Stimulated activated naive B cell treated with anti-CD40 and anti-IgM and Interleukin-4, amounts not matched to agents 10 μg/mL and 1 μg/mL and 100 μg/mL, for 72 hours (primary cell): Measurements from ENCODE around the gene SDK1.

Experiments used
- ATAC-seq, 2 donors: fragments of 150-1000 bp; cut with Tn5 transposase; replicated peaks; 2 replicates each; pipeline ENCODE4 v1.10.0; 2021; ENCODE audit warnings: moderate library complexity in 1 of 2
- DNase-seq: peaks from one replicate; pipeline ENCODE4 v3.0.0; 2021
- H3K27ac Mint-ChIP-seq: one replicate; pipeline ENCODE4 v1.8.0; 2022; ENCODE audit warnings: mild to moderate bottlenecking, mixed read lengths
- H3K27me3 Mint-ChIP-seq, 2 donors: one replicate each; pipeline ENCODE4 v1.8.0; 2022; ENCODE audit warnings: mixed read lengths in 2 of 2
- H3K36me3 Mint-ChIP-seq, 2 donors: one replicate each; pipeline ENCODE4 v1.8.0; 2022; ENCODE audit warnings: mixed read lengths in 2 of 2, mild to moderate bottlenecking in 1 of 2
- H3K4me1 Mint-ChIP-seq, 2 donors: one replicate each; pipeline ENCODE4 v1.8.0; 2022; ENCODE audit warnings: mixed read lengths in 2 of 2, mild to moderate bottlenecking in 1 of 2
- H3K4me3 Mint-ChIP-seq, 2 donors: one replicate each; pipeline ENCODE4 v1.8.0; 2022; ENCODE audit warnings: mild to moderate bottlenecking in 2 of 2, mixed read lengths in 2 of 2, moderate library complexity in 1 of 2
- H3K9me3 Mint-ChIP-seq, 2 donors: one replicate each; pipeline ENCODE4 v1.8.0; 2022; ENCODE audit warnings: mixed read lengths in 2 of 2, mild to moderate bottlenecking in 1 of 2

The SDK1 gene

DNA sequence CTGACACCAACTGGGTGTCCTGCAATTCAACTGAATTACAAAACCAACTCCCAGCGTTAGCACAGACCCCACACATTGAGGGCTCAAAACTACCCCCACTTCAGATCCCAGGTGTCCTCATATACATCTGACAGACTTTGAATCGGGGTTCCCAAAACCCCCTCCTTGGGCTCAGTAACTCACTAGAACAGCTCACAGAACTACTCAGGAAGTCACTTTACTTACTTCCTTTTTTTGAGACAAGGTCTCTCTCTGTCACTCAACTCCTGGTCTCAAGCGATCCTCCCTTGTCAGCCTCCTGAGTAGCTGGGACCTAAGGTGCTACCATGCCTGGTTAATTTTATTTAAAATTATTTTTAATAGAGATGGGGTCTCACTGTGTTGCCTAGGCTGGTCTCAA is 456.0 kb downstream of the SDK1 start:
- H3K9me3 Mint-ChIP-seq = peaks cover 0 to 3% of the 10 kb centered on the region in 2 donors
- ATAC-seq (peak; percentile 65 to 70), DNase-seq (no peak)
- H3K4me3 Mint-ChIP-seq = no peak overlapping the region
- no peaks in the 10 kb centered on the region for H3K36me3 Mint-ChIP-seq
- H3K27ac Mint-ChIP-seq = no peak overlapping the region
- peaks cover 4 to 5% of the 10 kb centered on the region in 2 donors for H3K4me1 Mint-ChIP-seq
- peaks cover 15% of the 10 kb centered on the region in 2 donors for H3K27me3 Mint-ChIP-seq

DNA sequence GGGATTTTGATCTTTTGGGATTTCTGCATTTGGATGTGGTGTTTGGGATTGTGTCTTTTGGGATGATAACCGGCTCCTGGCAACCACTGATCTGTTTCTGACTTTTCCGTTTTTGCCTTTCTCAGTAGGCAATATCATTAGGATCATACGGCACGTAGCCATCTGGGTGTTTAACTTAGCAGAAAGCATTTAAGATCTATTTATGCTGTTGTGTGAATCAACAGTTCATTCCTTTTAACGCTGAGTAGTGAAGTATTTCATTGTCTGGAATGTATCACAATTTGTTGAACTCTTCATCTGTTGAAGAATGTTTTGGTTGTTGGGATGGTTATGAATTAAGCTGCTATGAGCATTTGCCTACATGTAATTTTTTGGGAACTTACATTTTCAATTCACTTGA is 459.6 kb downstream of the SDK1 start:
- ATAC-seq = no peak
- no peaks in the 10 kb centered on the region for H3K36me3 Mint-ChIP-seq
- no peak for DNase-seq
- H3K27ac Mint-ChIP-seq = no peak overlapping the region
- H3K9me3 Mint-ChIP-seq = peaks cover 0 to 3% of the 10 kb centered on the region in 2 donors
- H3K4me1 Mint-ChIP-seq = peaks cover 5 to 6% of the 10 kb centered on the region in 2 donors
- peaks cover 10 to 15% of the 10 kb centered on the region in 2 donors for H3K27me3 Mint-ChIP-seq
- no peak overlapping the region for H3K4me3 Mint-ChIP-seq

DNA sequence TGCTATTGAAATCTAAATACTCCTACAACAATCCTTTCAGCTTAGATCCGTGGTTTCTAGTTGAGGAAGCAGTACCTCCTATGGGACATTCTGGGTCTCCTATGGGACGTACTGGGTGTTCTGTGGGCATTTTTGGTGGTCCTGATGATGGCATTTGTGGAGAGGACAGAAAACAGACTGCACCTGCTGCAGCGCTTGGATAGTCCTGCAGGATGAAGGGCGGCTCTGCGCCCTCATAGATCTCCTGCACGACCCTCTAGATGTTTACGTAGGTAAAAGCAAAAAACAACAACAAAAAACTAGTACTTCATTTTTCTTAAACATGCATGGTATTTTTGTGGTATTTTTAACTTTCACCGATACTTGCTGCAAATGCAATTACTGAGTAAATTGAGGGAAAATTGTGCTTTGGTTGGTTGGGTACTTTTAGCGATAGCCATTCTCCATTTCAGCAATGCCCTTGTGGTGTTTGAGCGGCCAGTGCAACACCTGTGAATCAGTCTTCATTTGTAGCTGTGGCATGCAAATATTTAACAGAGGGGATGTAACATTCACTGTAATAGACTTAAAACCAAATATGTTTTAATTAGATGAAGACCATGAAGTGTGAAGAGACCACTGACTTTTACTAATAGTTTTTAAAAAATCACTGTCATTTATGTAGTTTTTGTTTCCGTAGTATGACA is 461.2 kb downstream of the SDK1 start:
- H3K4me1 Mint-ChIP-seq = peaks cover 0 to 3% of the 10 kb centered on the region in 2 donors
- H3K36me3 Mint-ChIP-seq = no peaks in the 10 kb centered on the region
- H3K4me3 Mint-ChIP-seq = no peak overlapping the region
- H3K27me3 Mint-ChIP-seq = peaks cover 11 to 20% of the 10 kb centered on the region in 2 donors
- H3K9me3 Mint-ChIP-seq = peaks cover 0 to 2% of the 10 kb centered on the region in 2 donors
- ATAC-seq = peak; percentile 66 to 75
- no peak overlapping the region for H3K27ac Mint-ChIP-seq
- DNase-seq = peak; percentile 13

DNA sequence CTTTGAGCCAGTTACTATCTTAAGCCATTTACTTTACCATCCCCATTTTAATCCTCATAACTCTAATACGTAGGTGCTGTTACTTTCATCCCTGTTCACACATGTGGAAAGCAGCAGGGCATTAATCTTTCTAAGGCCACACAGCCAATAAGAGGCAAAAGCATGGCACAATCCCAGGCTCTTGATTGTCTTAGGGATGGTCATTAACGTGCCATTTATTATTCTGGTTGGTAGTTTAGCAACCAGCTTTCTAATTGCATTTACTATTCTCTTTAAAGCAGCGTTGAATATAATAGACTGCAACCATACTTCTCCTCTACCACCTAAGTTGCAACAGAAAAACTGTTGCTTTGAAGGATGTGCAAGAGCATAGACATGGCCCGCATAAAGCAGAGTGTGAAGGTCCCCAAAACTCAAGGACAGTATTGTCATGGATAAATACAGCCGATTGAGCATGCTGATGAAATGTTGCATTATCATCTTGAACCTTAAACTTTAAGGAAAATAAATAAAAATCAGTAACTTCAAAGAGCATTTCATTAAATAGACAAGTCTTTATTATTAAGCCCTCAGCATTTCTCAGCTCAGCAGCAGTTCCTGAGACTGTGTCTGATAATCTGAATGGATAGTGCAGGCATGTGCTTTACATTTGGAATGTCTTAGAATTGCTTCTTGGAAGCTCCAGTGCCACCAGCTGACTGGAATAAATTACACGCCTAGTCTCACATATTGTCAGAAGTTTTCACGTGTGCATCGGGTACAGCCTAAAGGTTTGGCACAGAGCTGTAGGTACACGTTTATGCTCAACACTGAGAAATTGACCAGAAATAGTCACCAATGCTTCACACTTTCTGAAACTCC is 467.1 kb downstream of the SDK1 start:
- Mint-ChIP-seq H3K27ac (no peak overlapping the region), H3K4me1 (no peaks in the 10 kb centered on the region), H3K9me3 (peaks cover 2 to 3% of the 10 kb centered on the region in 2 donors), H3K36me3 (peaks cover 0 to 2% of the 10 kb centered on the region in 2 donors), H3K27me3 (peaks cover 18 to 28% of the 10 kb centered on the region in 2 donors), H3K4me3 (no peak overlapping the region)
- DNase-seq (no peak), ATAC-seq (no peak)

DNA sequence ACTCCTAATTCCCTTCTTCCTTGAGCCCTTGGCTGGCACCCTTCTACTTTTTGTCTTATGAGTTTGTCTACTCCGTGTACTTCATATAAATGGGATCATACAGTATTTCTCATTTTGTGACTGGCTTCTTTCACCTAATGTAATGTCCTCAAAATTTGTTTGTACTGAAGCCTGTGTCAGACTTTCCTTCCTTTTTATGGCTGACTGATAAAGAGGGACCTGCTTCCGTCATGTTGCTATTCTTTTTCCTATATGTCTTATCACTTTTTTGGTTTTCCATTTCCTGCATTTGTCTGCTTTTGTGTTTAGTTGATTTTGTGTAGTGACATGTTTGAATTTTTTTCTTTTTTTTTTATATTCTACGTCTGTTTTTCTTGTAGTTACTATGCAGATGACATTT is 470.9 kb downstream of the SDK1 start:
- H3K4me1 Mint-ChIP-seq = no peaks in the 10 kb centered on the region
- ATAC-seq (no peak), DNase-seq (no peak)
- H3K9me3 Mint-ChIP-seq = peaks cover 4 to 5% of the 10 kb centered on the region in 2 donors
- peaks cover 8 to 27% of the 10 kb centered on the region in 2 donors for H3K27me3 Mint-ChIP-seq
- H3K36me3 Mint-ChIP-seq = peaks cover 0 to 6% of the 10 kb centered on the region in 2 donors
- H3K27ac Mint-ChIP-seq = no peak overlapping the region
- H3K4me3 Mint-ChIP-seq = no peak overlapping the region

DNA sequence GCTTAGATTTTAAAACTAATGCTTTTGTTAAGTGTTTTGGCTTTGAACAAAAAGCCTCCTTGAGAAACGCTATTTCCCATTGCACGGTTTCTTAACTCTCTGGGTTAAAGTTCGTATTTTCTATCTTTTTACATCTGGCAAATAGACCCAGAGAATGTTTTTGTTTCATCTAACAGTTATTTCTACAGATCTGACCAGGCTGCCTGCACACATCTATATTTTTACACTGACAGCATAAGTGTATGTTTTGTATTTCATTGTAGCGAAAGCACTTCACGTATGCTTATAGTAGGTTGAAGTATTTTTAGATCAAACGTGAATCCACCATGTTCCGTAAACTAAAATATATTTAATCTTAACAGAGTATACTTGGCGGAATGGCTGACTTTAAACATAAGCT is 477.3 kb downstream of the SDK1 start:
- ATAC-seq = no peak
- H3K9me3 Mint-ChIP-seq = peaks cover 10 to 11% of the 10 kb centered on the region in 2 donors
- no peak for DNase-seq
- H3K4me3 Mint-ChIP-seq = no peak overlapping the region
- peaks cover 5 to 8% of the 10 kb centered on the region in 2 donors for H3K27me3 Mint-ChIP-seq
- H3K27ac Mint-ChIP-seq = no peak overlapping the region
- peaks cover 0 to 6% of the 10 kb centered on the region in 2 donors for H3K36me3 Mint-ChIP-seq
- no peaks in the 10 kb centered on the region for H3K4me1 Mint-ChIP-seq

DNA sequence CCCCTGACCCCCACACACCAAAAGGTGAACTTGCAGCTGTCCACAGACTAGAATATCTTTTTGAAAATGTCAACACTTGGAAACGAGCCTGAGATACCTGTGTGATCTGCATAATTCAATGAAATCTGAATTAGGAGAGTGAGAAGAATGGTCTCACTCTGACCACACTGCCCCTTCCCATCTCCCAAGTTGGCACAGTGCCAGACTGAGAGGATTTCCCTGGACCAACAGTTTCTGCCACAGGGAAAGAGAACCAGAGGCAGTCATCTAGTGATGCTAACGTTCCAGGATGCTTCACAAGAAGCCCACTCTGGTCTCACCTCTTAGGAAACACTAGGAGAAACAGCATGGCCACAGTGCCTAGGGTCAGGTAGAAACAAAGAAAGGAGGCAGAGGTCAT is 479.0 kb downstream of the SDK1 start:
- Mint-ChIP-seq H3K9me3 (peaks cover 10 to 12% of the 10 kb centered on the region in 2 donors), H3K4me1 (no peaks in the 10 kb centered on the region), H3K27me3 (peaks cover 9 to 11% of the 10 kb centered on the region in 2 donors), H3K36me3 (peaks cover 0 to 3% of the 10 kb centered on the region in 2 donors), H3K4me3 (no peak overlapping the region), H3K27ac (no peak overlapping the region)
- DNase-seq = no peak
- ATAC-seq = no peak

DNA sequence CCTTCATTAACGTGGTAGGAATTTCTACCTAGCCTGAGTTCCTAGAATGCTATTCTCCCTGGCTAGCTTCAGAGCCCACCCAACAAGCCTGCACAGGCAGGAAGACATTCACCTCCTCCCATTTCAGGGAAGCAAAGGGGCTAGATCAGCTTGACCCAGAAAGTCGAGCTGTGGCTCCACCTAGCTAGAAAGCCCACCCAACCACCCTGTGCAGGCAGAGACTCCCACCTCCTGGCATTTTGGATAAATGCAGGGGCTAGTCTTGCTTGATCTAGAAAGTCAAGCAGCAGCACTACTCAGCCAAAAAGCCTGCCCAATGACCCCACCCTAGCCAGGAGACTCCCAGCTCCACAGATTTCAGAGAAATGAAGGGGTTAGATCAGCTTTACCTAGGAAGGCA is 479.5 kb downstream of the SDK1 start:
- peaks cover 10 to 12% of the 10 kb centered on the region in 2 donors for H3K9me3 Mint-ChIP-seq
- H3K4me3 Mint-ChIP-seq = no peak overlapping the region
- DNase-seq = no peak
- no peak overlapping the region for H3K27ac Mint-ChIP-seq
- ATAC-seq = no peak
- H3K27me3 Mint-ChIP-seq = peaks cover 11% of the 10 kb centered on the region in 2 donors
- peaks cover 0 to 3% of the 10 kb centered on the region in 2 donors for H3K36me3 Mint-ChIP-seq
- no peaks in the 10 kb centered on the region for H3K4me1 Mint-ChIP-seq

DNA sequence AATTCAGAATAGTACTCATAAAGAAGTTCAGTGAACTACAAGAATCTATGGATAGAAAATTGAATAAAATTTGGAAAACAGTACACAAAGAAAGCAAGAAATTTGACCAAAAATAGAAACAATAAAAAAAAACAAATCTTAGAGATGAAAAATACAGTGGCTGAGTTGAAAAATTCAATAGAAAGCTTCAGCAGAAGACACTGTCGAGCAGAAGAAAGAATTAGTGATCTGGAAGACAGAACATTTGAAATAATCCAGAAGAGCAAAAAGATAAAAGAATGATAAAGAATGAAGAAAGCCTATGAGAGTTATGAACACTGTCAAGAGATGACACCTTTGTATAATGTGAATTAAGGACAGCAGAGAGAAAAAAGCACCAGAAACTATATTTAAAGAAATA is 480.6 kb downstream of the SDK1 start:
- Mint-ChIP-seq H3K9me3 (peaks cover 10 to 12% of the 10 kb centered on the region in 2 donors), H3K27me3 (peaks cover 11 to 18% of the 10 kb centered on the region in 2 donors), H3K27ac (no peak overlapping the region)

DNA sequence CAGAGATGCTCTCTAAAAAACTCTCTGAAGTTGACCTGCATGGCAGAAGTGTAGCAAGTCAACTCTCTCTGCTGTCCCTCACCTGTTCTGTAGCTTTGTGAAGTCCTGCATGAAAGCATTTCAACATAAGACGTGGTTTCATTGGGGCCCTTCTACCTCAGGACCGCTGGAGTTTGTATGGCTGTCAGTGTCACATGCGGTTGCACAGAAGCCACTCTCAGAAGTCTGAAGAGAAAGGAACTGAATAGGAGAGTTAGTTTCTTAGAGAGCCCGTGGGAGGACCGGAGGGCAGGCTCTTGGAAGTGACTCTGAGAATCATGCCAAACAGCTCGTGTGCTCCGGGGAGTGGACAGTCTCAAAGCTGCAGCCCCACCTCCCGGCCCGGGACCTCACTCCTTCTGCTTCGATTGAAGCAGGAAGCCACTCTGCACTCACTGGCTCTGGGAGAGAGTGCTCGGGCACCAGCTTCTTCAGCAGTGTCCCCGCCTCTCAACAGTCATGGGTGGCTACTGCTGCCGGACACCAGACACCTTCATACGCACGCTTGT is 486.7 kb downstream of the SDK1 start:
- Mint-ChIP-seq H3K27me3 (peaks cover 40 to 43% of the 10 kb centered on the region in 2 donors), H3K36me3 (no peaks in the 10 kb centered on the region)

More for the DNA sequence above, 480.6 kb downstream of the SDK1 start:
- H3K36me3 Mint-ChIP-seq = peaks cover 0 to 3% of the 10 kb centered on the region in 2 donors
- ATAC-seq (no peak), DNase-seq (no peak)
- no peak overlapping the region for H3K4me3 Mint-ChIP-seq
- no peaks in the 10 kb centered on the region for H3K4me1 Mint-ChIP-seq

DNA sequence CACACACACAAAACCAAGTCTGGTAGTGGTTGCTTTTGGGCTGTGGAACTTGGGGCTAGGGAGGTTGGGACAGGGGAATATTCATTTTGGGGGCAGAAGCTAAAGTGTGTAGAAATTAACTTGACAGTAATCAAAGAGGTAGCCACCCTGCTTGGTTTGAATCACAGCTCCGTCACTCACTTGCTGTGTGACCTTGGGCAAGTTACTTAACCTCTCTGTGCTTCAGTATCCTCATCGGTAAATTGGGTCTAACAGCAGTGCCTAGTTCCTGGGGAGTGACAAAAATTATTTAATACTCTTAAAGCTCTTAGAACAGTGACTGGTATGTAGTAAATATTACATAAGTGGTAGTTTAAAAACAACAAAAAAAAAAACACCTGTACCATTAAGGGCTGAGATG is 489.8 kb downstream of the SDK1 start:
- Mint-ChIP-seq H3K36me3 (no peaks in the 10 kb centered on the region), H3K4me3 (no peak overlapping the region), H3K9me3 (no peaks in the 10 kb centered on the region), H3K27me3 (peaks cover 28 to 34% of the 10 kb centered on the region in 2 donors), H3K4me1 (peaks cover 0 to 3% of the 10 kb centered on the region in 2 donors), H3K27ac (no peak overlapping the region)
- no peak for ATAC-seq
- no peak for DNase-seq

More for the DNA sequence above, 486.7 kb downstream of the SDK1 start:
- H3K4me3 Mint-ChIP-seq = no peak overlapping the region
- H3K9me3 Mint-ChIP-seq = peaks cover 0 to 5% of the 10 kb centered on the region in 2 donors
- DNase-seq (no peak), ATAC-seq (peak; percentile 45 to 51)
- peaks cover 0 to 3% of the 10 kb centered on the region in 2 donors for H3K4me1 Mint-ChIP-seq
- H3K27ac Mint-ChIP-seq = no peak overlapping the region

DNA sequence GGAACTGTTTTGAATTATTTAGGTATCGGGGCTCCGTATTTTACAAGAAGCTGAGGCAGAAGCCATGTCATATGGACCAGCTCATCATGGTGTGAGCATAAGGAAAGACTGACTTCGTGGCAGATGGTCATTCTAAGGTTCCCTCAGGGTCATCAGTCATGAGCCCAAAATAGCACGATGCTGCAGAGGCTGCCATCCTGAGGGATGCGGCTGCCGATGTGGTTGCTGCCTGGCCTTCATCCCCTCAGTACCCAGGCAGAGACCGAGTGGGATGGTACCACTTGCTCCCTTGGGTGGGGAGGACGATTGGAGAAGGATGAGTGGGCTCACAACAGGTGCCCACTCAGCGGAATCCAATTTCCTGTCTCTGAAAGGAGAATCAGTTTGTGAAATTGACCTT is 490.3 kb downstream of the SDK1 start:
- H3K9me3 Mint-ChIP-seq = no peaks in the 10 kb centered on the region
- H3K27ac Mint-ChIP-seq = no peak overlapping the region
- H3K27me3 Mint-ChIP-seq = peaks cover 28 to 30% of the 10 kb centered on the region in 2 donors
- no peak for DNase-seq
- no peaks in the 10 kb centered on the region for H3K36me3 Mint-ChIP-seq
- ATAC-seq = no peak
- H3K4me3 Mint-ChIP-seq = no peak overlapping the region
- H3K4me1 Mint-ChIP-seq = peaks cover 0 to 3% of the 10 kb centered on the region in 2 donors

DNA sequence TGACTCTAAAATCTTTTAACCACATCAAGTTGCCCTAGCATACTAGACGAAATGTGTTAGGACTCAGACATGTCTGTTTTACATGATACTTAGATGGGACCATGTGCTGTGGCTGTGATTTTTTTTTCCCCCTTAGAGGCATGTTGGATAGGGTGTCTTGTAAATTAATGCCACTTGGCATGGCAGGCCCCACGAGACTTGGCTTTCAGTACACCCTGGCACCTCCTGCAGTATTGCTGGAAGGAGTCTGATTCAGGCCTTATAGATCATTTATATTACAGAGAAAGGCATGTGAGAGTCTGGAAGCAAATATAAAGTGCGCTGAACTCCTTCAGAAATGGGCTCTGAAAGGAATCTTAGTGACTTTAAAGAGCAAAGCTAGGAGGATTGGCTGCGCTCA is 494.1 kb downstream of the SDK1 start:
- Mint-ChIP-seq H3K4me3 (no peak overlapping the region), H3K4me1 (no peaks in the 10 kb centered on the region), H3K27ac (no peak overlapping the region), H3K27me3 (peaks cover 5 to 9% of the 10 kb centered on the region in 2 donors), H3K9me3 (no peaks in the 10 kb centered on the region), H3K36me3 (no peaks in the 10 kb centered on the region)
- ATAC-seq (no peak), DNase-seq (no peak)

DNA sequence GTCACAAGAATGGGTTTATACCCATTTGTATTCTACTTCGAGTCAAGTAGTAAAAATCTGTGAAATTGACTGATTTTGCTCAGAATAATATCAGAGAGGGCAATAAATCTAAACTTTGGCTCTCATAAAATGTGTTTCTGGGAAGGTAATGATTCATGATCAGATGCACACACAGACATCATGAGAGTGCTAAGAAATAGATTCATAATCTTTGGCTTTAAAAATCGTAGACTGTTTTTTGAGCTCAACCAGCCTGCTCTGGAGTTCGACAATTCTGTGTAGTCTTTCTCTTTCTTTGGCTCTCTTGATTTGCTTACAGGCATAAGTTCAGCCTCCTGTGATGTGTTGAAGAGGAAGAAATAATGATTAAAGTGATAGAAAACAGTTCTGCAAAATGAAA is 494.7 kb downstream of the SDK1 start:
- Mint-ChIP-seq H3K9me3 (no peaks in the 10 kb centered on the region), H3K27ac (no peak overlapping the region), H3K27me3 (peaks cover 5 to 9% of the 10 kb centered on the region in 2 donors), H3K4me3 (no peak overlapping the region), H3K4me1 (no peaks in the 10 kb centered on the region), H3K36me3 (no peaks in the 10 kb centered on the region)
- ATAC-seq (no peak), DNase-seq (no peak)
